ENCODE data around the gene PUM1.
"Not testable (repeated sequence)": the region's sequence is repeated elsewhere in the genome, so short reads cannot be mapped to it uniquely, and the experiment has no call there.

The PUM1 gene

DNA sequence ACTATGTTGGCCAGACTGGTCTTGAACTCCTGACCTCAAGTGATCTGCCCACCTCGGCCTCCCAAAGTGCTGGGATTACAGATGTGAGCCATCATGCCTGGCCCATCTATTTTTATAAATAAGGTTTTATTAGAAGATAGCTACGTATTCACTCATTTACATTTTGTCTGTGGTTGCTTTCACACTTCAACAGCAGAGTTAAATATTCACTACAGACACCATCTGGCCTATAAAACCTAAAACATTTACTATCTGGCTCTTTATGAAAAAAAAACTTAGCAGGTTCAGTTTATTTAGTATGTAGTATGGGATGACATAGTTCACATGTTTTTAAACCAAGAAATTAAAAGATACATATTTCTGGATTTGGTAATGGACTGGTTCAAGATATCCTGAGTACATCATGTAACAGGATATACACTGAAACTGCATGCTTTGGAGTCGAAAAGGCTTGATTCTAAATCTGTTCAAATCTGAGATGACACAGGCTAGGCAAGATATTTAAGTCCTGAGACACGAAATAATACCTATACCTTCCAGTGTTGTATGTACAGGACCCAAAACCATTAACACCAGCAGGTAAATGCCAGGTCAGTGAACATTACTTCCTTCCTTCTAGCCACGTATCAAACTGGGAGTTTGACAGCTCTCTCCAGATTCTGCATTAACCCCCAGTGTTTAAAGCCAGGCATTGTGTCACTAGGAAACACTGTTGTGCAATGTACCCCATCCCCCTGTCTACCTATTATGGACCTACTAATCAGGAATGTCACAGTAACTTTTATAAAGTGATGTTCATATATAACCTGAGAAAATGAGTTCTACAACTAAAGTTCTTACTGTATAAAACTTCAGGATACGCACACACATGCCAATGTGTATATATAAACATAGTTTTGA, 102.7 kb downstream of the PUM1 start:
- no peak for DNase-seq

DNA sequence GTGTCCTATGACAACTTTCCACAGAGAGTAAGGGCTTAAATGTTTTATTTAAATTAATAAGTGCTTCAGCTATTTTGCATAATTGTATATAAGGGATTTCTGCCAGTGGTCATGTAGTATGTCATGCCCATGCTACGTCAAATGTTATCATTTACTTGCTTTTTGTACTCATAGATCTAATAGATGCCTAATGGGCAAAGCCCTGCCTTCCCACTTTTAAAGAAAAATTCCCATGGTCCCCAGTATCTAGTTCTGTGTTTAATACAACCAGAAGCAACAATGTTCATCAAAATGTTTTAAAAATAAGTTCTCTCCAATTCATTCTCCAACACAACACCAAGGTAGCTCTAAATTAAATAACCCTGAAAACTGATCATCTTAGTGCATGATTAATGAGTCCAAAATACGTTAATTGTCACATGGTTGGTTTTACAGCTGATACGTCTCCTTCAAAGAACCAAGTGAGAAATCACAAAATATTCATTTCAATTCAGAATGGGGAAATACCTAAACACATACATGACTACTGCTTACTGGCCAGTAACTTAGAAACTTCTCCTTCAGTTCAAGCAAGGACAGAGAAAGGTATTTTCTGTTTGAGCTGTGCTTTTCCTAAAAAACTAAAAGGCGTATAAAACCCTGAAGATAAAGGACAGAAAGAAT, 107.8 kb downstream of the PUM1 start:
- no peak for DNase-seq

DNA sequence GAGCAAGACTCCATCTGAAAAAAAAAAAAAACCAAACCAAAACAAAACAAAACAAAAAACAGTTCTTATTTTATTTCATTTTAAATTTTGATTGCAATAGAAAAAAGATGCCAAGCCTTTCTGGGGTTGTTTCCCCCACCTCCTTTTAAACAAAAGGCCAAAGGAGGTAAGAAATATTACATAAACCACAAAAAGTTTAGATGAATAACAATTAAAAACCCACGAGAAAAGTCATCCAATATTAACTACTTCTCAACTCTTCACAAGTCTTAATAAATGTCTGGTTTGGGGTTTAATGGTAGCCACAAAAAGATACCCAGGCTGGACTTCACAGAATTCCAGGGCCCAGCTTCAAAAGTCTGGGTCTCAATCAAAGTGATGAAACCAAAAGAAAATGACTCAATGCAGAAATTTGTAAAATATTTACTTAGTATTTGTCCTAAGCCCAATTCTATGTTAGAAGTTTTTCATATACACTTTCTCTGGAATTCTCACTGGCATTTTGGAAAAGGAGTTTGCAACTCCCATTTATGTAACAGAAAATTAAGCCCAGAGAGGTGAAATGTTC, 110.0 kb downstream of the PUM1 start:
- no peak for DNase-seq

DNA sequence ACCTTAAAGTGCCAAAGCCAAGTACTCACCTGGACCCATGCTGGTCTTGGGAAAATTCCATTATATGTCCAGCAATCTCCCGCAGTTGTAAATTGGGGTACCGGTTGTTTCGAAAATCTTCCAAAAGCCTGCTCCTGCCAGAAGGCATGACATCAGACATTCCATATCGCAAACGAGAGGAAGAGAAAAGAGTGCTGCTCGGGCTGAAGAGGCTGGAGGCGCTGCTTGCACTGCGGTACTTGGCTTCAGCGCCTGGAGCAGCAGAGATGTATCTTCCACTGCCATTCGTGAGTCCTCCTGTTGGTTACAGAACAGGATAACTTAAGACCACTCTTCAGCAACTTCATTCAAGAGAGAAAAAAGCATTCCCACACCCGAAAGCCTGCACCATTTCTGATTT, 111.8 kb downstream of the PUM1 start:
- no peak for DNase-seq

DNA sequence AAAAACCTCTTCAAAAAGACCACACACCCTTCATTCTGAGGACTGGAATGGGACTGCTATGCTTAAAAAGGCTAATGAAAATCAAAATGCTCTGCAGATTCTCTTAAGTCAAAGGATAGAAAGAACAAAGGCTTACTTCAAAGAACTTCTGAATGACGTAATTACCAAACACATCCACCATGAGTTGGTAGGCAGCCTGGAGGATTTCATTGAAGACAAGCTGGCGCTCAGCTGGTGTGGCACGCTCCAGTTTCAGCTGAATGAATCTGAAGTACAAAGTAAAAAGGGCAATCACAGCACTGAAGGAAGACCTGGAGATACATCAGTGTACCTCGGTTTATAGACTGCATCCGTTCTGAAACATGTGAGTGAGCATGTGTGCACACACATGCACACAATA, 113.4 kb downstream of the PUM1 start:
- DNase-seq = no peak

DNA sequence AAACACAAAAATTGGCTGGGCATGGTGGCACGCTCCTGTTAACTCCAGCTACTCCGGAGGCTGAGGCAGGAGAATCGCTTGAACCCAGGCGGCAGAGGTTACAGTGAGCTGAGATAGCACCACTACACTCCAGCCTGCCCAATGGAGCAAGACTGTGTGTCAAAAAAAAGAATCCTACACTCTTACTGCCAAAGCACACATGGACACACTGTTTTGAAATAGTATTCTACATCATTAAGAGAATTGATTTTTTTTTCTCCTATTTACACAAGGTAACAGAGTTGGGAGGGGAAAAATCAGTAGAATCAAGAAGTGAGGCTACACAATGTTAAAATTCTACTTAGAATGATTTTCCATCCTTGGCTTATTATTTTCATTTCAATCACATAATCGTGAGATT, 114.8 kb downstream of the PUM1 start:
- no peak for DNase-seq

DNA sequence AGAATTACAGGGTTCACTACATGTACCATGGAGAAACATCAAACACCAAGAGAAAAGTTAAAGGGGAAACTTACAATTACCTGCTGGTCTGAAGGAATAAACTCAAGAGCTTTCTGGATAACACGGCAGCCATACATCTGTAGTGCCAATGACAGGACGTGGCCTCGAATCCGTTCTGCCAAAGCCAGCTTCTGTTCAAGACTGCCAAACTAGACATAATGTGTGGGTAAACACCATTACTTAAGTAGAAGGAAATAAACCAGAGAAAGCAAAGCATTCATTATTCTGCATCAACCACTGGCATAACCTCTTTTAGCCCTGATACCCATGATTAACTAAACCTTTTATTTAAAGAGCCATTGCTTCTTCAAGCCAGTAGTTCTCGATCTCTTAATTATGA, 115.5 kb downstream of the PUM1 start:
- no peak for DNase-seq

DNA sequence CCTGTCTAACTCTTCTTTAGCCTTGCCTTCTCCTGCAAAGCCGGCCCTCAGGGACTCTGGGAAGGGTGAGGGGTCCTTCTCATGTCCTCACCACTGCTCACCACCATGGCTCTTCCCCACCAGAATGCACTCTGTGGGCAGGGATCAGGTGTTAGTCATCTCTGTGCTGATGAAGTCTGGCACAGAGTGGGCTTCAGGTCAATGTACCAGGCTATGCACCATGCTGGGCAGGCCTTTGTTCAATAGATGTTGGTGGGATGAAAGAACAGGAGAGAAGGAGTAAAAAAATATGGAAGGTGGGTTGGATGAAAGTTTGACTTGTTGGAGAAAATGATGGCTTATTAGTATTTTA, 116.1 kb downstream of the PUM1 start:
- not testable (repeated sequence) for DNase-seq

DNA sequence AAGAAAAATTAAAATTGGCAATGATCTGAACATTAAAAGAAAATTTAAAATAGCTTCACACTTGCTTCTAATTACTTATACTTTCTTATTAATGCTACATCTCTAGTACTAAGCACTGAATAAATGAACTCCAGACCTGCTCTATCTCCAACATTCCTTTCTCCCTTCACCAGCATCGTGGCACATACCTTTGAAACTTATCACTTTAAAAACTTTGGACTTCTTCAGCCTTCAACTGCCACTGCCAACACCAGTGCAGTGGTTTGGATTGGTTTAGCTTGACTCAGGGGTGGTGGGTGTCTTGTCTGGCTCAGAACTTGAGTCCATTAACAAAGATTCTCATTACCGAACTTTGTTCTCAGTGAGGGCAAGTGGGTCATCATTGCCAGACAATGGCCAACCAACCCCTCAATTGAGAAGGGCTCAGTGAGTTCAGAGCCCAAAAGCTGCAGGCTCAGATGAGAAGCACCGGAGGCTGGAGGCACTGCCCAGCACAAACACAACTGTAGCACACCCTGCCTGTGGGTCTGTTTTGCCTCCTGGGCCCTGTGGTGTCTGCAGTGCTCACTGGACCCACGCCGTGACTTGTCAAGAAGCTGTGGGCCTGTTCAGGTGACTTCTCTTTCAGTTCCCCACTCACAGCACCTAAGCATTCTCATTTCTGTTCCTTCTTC, 116.6 kb downstream of the PUM1 start:
- DNase-seq = not testable (repeated sequence)

DNA sequence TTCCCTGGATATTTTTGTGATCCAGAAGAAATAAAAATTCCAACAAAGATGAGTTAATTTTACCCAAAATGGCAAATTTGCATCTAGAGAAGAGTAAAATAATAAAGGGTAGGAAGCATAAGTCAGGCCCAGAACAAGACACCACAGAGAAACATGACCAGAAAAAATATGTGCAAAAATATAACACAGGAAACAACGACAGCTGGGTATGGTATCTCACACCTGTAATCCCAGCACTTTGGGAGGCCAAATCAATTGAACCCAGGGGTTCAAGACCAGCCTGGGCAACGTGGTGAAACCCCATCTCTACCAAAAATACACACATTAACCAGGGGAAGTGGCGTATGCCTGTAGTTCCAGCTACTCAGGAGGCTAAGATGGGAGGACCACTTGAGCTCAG, 117.2 kb downstream of the PUM1 start:
- DNase-seq = no peak

DNA sequence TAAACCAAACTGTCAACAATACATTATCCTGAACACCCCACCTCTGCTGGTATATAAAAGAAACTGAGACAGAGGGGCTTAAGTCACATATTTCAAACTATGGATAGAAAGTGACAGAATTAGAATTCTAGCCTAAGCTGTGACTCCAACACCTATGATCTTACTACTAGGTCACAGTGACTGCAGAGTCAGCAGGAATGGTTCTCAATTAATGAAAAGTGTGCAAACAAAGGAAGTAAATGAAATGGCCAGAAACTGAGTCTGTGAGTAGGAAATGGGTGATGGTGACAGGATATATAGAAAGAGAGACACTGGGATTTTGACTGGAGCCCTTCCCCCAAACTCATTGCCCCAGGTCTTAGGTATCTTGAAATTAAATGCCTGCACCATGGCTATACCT, 118.3 kb downstream of the PUM1 start:
- no peak for DNase-seq

DNA sequence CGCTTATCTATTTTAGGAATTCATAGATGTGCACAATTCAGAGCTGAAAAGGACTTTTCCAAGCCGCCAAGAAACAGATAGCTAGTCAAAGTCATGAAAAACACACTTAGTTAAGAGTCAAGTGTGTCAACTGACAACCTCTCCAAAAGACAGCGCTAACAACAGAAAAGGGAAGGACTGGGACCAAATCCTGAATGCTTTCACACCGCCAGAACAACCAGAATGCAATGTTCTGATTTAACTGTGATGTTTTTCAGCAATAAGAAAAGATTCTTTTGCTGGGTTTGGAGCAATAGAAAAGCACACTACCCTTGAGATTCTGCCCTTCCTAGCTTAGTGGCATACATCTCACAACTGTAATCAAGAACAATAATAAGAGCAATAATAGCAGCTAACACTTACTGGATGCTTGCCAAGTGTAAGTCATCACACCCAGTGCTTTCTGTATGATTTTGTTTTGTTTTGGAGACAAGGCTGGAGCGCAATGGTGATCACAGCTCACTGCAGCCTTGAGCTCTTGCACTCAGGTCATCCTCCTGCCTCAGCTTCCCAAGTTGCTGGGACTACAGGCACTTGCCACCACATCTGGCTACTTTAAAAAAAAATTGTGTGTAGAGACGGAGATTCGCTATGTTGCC, 123.1 kb downstream of the PUM1 start:
- no peak for DNase-seq

DNA sequence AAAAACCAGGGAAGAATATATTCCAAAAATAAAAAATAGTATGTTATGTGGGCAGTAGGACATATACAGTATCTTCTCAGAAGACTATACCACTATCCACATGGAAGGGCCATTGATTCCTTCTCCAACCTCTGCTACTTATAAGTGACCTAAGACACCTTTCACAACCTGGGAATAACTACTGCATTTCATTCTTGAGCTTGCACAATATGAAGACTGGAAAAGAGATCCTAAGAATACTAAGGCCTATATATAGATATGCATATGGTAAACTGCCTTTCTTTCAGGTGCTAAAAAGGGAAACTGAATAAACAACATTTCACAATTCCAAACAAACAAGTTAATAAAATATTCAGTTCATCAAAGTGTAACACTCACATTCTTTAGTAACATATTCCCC, 125.0 kb downstream of the PUM1 start:
- DNase-seq = no peak

DNA sequence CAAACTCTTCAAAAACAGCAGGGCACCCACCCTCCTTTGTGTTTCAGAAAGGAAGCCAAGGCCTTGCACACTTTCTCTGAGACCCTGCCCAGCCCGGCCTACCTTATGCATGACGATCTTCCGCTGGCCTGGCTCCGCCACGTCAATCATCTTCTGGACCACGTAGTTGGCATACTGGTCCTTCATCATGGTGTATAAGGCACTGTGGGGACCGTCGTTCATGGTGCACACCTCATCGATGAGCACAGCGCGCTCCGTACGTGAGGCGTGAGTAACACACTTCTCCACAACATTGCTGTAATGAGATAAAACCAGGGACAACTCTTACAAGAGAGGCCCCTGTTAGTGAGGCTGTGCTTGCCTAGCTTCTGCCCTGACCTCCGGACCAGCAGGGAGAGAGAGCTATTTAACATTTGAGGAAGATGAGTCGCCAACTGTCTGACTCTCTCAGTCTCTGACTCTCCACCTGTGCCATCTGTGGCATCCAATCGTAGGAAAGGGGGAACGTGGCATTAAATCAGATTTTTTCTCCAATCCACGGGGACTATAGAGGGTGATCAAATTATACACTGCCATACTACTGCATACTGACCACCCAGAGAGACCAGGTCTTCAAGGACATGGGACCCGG, 128.9 kb downstream of the PUM1 start:
- DNase-seq = no peak

DNA sequence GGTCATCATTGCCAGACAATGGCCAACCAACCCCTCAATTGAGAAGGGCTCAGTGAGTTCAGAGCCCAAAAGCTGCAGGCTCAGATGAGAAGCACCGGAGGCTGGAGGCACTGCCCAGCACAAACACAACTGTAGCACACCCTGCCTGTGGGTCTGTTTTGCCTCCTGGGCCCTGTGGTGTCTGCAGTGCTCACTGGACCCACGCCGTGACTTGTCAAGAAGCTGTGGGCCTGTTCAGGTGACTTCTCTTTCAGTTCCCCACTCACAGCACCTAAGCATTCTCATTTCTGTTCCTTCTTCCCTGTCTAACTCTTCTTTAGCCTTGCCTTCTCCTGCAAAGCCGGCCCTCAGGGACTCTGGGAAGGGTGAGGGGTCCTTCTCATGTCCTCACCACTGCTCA, 129.8 kb downstream of the PUM1 start:
- DNase-seq = not testable (repeated sequence)

DNA sequence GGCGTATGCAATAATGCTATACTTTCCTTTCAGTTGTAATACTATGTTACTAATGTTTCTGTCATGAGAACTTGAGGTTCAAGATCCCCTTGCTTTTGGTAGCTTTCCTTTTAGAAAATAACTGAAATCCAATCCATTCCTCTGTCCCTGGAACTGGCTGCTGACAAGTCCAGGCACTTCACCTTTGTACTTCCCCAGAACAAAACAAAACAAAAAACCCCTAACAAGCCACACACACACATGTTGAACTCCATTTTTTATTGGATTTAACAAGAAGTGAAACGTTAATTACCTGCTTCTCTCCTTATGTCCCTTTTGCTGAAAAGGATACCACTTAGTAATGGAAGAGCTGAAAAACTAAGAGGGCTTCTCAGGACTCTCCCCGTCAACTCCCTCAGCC, 130.9 kb downstream of the PUM1 start:
- no peak for DNase-seq

DNA sequence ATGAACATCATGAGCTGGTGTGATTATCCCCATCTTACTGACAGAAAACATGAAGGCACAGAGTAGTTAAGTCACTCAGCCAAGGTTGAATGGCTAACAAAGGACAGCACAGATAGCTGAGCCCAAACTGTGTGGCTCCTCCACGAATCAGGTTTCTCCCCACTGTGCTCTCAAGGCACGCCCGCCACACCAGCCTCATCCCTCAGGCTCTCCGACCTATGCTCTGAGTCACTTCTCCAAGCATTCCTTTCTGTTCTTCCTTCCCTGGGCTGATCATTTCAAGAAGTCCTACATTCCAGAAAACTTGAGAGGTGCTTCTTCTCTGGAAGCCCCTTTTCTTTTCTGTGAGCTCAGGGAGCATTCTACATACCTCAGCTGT, 131.7 kb downstream of the PUM1 start:
- no peak for DNase-seq

DNA sequence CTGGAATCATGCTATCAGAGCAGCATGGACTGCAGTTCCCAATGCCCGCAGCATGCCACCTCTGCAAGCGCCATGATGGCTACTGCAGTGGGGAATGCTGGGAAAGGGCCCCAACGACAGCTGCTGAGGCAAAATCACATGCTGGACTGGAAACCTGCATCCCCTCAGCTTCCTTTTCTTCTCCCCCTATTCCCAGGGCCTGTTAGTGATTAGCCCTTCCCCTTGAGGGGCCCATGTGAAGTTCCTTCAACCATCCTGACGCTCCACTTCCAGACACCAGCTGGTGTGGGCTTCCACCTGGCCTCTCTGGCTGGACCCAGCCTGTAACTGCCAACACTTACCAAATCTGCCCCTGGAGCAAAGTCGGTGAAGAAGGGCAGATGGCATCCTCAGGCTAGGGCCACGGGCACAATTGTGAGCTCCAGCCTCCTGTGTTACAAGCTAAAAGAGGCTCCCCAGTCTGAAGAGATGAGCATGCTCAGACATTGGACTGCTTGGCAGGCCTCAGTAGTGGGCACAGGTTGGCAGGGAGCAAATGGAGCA, 134.8 kb downstream of the PUM1 start:
- no peak for DNase-seq

DNA sequence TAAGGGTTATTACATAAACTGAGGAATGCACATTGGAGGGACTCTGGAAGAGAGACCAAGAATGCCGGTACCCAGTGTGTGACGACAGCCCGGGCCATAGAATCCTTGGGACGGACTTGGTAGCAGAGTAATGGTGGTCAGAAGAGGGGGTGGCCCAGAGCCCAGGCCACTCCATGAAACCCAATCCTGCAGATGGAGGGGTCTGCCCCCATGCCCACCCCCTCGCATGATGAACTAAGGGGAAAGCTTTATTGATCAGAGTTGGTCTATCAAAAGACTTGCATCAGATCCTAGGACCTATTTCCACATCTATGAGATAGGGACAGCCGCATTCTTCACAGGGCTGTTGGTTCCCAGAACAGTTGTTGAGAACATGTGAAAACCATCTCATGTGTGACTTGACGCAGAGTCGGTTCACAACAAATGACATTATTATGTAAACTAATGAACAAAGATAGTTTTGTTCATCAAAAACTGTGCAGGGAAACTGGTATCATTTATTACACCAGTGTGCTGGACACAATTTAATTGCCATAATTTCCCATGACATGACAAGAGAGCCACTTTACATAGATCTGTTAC, 135.5 kb downstream of the PUM1 start:
- no peak for DNase-seq

DNA sequence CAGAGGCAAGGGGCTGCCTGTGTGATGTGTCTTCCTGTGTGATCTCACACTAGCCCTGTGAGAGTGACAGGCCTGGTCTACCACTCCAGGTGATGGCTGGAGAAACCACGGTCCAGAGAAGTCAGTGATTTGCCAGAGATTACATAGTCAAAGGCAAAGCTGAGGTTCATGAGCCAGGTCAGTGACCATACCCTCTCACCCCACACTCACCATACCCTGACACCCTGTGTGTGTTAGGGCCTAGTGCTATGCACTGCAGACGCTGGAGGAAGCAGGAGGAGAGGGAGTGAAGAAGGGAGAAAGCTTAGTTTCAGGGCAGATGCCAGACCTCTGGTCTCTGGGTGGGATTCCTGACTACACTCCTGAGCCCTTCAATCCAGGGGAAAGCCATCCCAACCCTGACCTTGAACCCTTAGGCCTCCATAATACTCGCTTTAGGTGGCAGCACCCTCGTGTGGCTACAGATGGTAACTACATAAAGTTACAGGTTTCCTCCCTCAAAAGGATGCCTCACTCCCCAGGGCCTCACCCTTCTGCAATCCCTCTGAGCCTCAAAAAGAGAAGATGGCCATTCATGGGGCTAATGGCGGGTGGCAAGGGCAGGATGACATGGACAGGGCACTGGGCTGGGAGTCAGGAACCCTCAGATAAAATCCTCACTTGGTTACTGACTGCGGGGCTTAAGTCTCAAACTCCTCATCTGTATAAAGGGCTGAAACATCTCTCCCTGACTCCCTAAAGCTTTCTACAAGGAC, 136.2 kb downstream of the PUM1 start:
- DNase-seq = peak; percentile 37

DNA sequence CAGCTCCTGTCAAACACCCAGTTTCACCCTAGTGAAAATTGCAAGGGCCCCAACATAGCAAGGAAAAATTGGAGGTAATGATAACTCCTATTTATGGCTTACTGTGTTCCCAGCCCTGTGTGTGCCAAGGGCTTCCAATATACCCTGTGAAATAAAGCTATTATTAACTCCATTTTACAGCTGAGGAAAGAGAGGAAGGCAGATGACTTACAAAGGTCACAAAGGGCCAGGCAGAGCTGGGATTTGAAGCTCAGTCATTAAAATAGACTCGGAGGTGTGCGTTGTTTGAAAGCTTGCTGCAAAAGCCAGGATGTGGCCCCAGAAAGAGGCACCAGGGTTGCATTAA, 136.8 kb downstream of the PUM1 start:
- no peak for DNase-seq

Data from NCI-H1092 (cell line).